Subcutaneous adipose tissue (tissue), 4 donors: Measurements from ENCODE around the gene SLC2A1. TPM values are rescaled to one million over a fixed set of nuclear protein-coding genes. Genes with fewer than 3 reads are reported as not detected.

Source experiments
- total RNA-seq, 4 donors: library from RNA; depleted of rRNA; stranded (reverse); fragments of >200 nt; gene quantifications; one replicate each; pipeline ENCODE4 v1.1.0, GENCODE V29; 2016
- TF ChIP-seq, protein P1 (sequence below): fragments of 450-650 bp; IDR thresholded peaks from one replicate; pipeline ENCODE4 v1.5.1; 2016; ENCODE audit warnings: low read depth, mild to moderate bottlenecking, control low read depth, antibody characterized with exemption, moderate library complexity

SLC2A1 gene
- total RNA-seq, 4 donors from 2014 or later, result 10.0 to 24.1 (median 20.6) TPM

DNA sequence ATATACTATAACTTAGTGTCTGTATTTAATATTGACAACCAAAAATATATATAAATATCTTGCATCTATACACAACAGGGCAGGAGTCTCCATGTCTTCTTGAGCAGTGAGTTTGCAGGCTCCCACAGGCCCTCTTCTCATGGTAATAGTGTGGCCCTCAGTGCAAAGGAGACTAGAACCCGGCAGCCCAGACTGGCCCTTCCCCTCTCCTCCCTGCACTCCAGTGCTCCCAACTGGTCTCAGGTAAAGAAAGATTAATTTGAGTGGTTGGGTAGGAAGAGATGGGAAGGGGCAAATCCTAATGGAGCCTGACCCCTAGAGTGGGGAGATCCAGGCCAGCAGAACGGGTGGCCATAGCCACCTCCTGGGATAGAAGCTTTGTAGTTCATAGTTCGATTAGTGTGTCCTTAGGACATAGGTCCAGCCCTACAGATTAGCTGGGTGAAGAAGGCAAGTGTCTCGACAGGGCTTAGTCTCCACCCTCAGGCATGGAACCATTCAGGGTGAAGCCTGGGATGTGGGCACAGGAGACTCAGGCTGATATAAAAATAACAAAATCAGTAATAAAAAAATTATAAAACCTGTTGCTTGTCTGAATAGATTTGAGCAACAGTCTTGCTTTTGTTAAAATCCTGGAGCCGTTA, 32.3 kb downstream of the SLC2A1 start:
- TF ChIP-seq, protein P1, sequence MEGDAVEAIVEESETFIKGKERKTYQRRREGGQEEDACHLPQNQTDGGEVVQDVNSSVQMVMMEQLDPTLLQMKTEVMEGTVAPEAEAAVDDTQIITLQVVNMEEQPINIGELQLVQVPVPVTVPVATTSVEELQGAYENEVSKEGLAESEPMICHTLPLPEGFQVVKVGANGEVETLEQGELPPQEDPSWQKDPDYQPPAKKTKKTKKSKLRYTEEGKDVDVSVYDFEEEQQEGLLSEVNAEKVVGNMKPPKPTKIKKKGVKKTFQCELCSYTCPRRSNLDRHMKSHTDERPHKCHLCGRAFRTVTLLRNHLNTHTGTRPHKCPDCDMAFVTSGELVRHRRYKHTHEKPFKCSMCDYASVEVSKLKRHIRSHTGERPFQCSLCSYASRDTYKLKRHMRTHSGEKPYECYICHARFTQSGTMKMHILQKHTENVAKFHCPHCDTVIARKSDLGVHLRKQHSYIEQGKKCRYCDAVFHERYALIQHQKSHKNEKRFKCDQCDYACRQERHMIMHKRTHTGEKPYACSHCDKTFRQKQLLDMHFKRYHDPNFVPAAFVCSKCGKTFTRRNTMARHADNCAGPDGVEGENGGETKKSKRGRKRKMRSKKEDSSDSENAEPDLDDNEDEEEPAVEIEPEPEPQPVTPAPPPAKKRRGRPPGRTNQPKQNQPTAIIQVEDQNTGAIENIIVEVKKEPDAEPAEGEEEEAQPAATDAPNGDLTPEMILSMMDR, result no peak

DNA sequence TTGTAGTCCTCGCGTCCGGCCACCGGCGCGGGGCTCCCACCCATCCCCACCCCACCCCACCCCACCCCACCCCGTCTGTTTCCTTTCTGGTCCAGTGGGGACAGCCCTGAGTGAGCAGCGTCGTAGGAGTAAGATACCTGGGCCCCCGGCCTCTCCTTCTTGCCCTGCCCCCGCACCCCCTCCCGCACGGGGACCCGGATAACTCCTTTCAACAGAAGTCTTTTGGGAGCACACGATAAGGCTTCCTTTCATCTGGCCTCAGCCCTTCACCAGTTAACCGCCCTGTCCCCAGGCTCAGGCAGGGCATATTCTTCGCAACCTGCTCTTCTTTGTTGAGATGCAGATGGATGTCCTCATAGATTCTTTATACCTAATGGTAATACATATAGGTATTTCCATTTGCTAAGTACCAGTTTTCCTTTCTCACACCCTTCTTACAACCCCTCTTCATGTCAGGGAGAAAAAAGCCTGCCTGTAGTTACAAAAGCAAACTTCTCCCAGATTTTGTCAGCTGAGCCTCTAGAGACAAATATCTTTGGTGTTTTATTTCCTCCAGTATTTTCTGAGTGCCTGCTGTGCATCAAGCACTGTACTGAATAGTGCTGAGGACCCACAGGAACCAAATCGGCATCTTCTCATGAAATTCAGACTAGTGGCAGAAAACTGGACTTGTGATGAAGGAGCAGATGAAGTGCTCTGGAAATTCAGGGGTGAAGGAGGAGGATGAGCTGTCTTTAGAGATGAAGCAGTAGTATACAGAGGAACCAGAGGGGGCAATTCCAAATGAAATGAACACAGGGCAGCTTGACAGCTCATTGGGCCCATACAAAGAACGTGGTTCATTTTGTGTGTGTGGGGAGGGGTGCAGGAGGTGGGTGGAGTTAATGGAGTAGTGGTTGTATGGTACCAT, 33.6 kb downstream of the SLC2A1 start:
- TF ChIP-seq, protein P1, result no peak

DNA sequence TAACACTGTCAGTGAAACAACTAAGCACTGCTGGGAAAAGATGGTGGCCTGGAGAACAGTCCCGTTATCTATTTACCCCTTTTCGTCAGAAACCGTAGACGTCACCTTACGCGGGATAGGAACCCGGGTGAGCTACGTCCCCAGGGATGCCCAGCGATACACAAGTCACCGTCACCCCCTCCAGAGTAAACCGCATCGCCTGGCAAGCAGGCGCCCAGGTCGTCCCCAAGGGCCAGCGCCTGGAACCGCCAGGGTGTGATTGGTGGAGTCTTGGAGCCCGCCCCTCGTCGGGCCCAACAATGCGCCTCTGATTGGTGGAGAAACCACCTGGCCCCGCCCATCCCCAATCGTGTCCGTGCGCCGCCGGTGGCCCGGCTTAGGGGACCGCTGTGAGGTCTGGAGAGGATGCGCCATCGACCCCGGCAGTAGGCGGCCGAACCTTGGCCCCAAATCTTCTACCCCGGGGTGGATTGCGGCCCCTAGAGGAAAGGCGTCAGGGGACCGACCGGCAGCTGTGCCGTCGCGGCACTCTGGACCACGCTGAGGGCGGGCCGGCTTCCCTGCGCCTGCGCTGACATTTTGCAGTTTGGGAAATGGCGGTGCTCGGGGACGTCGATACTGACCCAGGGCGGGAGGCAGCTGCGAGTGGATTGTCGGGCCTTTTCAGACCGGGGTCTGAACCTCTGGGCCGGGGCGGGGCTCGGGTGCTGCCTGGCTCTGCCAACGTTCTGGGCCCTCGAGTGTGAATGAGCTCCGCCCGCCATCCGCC, 34.4 kb downstream of the SLC2A1 start:
- TF ChIP-seq, protein P1, result no peak

DNA sequence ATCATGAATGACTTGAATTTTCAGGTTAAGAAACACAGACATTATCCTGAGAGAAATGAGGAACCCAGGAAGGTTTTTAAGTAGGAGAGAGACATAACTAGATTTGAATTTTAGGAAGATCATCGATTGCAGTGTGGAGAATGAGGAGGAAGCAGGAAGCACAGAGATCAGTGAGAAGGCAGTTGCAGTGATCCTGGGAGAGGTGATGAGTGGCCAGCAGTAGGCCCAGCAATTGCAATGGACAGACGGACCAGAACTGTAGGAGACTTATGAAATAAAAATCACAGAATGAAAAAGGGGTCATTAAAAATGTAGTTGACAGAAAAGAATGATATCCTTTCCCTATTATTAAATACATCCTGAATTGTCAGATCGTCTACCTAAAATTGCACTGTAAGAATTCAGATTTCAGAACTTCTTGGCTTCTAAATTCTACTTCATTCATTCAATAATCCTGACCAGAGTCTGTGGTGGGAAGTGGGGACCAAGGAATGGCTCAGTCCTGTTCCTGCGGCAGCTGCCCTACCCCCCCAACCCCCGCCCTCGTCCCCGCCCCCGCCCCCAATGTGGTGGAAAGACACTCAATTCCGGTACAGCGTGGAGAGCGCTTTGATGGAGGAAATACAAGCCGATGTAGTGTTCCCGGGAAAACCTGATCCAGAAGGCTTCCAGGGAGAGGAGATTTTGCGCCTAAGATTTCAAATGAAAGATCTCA, 35.1 kb downstream of the SLC2A1 start:
- TF ChIP-seq, protein P1, result no peak

DNA sequence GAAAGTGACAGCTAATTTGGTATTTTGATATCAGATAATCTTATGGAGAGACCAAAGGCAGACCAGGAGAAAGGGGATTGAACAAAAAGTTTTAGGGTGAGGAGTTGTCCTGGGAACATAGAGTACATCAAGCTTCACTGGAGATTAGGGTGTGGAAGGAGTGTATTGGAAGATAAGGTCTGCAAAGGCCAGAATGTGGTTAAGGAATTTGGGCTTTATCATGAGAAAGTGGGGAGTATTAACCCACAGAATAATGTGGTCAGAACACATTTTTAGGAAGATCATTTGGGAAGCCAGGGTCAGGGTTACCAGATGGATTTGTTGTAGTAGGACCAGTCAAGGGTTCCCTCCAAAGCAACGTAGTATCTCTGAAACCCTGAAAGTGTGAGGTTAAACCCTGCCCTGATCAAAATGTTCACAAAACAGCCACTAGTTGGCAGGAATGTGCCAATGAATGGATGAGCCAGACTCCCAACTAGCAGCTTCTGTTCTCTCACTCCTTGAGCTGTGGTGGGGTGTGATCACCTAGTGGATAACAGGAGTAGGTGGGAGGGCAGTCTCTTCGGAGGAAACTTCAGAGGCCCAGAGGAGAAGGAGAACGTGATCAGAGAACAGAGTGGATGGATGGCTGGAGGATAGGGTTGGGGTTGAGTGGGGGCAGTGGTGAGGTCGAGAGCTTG, 35.8 kb downstream of the SLC2A1 start:
- TF ChIP-seq, protein P1, result no peak

DNA sequence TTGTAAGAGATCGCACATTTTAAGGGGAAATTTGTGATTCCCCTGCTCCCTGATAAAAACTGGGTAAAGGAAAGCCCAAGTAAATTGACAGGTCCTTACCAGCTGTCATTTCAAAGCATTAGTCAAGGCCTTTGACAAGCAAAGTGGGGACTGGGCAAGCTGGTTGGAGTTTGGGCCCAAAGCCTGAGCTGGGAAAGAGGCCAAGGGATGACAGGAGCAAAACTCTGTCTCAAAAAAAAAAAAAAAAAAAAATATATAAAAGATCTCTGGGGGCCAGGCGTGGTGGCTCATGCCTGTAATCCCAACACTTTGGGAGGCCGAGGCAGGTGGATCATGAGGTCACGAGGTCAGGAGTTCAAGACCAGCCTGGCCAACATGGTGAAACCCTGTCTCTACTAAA, 36.9 kb downstream of the SLC2A1 start:
- TF ChIP-seq, protein P1, result no peak
